ENCODE data around the gene CDIPT. TPM values are rescaled to one million over a fixed set of nuclear protein-coding genes. Genes with fewer than 3 reads are reported as not detected.

Gene CDIPT, protein sequence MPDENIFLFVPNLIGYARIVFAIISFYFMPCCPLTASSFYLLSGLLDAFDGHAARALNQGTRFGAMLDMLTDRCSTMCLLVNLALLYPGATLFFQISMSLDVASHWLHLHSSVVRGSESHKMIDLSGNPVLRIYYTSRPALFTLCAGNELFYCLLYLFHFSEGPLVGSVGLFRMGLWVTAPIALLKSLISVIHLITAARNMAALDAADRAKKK
- total RNA-seq (2022; extraction: Qiagen RNA extraction) = 67.9 to 92.6 TPM (median 87.4 TPM) in 5 replicates

DNA sequence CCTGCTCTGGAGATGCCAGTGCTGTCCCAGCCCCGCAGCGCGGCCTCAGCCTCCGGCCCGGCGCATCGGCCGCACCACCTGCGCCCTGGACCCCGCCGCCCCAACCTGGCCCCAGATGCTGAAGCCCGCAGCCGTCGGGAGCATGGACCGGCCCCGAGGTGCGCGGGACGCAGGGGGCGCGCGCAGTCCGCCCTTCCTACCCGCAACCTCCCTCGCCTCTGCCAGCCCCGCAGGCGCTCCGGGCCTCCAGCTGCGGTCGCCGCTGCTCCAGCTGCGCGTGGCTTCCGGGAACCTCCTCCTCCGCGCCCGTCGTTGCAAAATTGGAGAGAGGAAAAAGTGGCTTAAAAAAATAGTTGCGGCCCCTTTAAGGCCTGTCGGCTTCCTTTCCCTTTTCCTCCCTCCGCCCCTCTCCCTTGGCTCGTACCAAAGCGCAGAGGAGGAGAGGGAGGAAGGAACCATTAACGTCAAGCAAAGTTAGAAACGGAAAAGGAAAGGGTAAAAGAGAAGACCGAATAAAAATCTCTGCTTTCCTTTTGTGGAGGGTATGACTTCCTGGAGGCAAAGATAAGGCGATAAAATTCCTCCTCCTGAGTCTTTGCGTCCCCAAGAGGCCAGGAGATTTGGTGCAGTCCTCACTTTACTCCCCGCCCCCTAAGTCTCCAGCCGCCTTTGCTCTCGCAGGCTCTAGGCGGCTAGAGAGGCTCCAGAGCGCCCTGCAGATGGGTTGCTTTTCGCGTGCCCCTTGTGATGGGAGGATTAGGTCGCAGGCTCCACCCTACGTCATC is at the start of gene CDIPT:
TSS of gene CDIPT (minus strand) at position 343 of the 785 bp plus-strand sequence. CDS start 369 bp downstream, outside the sequence.

DNA sequence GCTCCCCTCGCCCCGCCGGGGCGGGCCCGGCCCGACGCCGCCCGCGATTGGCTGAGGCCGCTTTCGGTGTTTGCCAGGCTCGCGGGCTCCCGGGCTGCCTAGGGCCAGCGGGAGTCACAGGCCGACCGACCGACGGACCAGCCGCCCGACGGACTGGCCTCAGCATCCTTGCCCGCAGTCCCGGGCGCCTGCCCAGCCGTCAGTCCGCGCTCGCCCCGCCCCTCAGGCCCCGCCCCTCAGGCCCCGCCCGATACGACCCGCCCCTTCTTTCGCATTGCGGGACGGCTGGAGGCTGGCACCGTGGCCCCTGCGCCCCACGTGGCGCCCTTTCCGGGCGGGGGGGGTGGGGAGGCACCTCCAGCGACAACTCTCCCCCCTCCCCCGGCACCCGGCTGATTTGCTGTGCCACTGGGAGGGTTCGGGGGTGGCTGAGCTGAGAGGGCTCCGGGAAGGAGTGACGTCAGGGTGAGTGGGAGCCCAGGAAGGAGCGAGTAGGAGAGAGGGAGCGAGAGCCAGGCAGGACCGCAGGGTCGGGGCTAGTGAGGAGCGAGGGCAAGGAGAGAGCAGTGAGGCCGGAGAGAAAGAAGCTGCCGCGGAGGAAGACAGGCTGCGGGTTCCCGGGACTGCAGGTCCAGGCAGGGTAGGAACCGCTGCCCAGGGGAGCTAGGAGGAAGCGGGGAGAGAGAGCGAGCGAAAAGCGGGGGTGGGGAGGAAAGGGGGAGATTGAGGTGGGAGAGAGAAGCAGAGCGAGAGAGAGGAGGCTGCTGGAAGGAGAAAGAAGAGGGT is 37.3 kb upstream of the CDIPT start, which contains the start of gene ASPHD1:
TSS of gene ASPHD1 (plus strand) at position 387 of the 786 bp plus-strand sequence. CDS start 484 bp downstream, outside the sequence.

DNA sequence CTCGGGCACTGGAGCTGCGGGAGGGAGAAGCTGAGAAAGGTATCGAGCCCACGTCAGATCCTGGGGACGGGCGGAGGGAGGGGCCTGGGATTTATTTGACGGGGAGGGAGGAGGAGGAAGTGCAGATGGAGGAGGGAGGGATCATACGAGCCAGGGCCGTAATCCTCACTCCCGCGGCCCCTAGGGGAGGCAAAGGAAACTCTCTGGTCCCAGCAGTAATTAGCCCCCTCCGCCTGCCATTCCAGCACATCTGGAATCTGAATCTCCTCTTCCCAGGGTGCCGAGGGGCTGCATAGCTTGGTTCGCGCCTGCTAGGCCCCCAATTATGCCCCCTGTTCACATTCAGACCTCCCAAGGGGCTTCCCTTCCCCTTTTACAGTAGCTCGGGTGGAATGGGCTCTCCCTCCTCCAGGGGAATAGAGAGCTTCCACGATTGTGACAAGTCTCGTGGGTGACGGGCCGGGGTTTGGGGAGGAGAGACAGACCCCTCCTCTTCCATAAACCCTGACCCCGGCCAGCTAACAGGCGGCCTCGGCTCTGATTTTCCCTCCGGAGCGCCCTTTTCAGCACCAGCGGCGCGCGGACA is 36.6 kb upstream of the CDIPT start, which contains the start of gene SEZ6L2:
TSS of gene SEZ6L2 (minus strand) at position 35 of the 586 bp plus-strand sequence. CDS start 531 bp downstream, outside the sequence.

DNA sequence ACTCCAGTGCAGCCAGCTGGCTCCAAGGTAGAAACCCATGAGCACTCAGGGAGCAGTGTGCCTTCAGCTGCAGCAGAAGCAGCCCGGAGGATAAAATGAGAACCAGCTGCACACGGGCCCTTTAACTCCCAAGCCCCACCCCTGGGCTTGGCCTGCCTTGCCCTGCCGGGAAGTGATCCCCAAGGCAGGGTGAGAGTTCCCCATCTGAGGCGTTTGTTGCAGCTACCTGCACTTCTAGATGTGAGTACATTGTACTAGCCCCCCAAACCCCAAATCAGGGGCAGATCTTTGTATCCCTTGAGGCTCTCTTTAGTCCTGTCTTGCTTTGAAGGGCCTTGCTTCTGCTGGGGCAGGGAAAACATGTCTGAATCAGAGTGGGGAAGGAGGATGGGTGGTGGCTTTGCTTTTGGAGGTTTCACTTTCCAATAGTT is 42.7 kb downstream of the CDIPT start, which contains the start of gene MVP:
TSS of gene MVP (plus strand) at position 192 of the 431 bp plus-strand sequence. CDS start 10,088 bp downstream, outside the sequence.

DNA sequence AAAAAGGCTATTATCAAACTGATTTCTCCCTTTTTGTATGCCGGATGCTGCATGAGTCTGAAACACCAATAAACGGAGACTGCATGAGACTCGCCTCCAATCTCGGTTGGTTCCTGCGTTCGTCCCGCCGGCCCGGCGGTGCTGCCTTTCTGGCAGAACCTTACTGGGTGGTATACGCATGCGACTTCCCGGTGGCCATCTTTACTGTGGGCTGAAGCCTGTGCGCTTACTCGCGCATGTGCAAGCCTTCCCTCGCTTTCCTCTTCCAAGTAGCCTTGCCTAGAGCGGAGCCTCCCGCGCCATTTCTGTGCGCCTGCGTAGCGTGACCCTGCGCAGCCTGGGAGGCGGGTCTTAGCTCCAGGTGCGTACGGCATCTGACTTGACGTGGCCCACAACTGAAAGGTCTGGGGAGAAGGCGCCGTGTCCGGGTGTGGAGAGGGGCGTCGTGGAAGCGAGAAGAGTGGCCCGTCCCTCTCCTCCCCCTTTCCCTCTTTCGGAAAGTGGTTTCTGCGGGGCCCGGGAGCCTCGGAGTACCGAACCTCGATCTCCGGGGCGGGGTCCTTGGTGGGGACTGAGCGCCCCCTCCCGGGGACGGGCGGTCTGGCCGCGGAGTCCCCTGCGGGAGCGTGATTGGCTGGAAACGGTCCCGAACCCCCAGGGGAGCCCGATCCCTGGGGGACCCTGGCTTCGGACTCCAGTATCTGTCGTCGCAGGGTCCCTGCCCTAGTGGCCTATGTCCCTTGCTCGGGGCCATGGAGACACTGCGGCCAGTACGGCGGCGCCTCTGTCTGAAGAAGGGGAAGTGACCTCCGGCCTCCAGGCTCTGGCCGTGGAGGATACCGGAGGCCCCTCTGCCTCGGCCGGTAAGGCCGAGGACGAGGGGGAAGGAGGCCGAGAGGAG is 47.0 kb downstream of the CDIPT start, which contains the start of gene PAGR1:
TSS of gene PAGR1 (plus strand) at position 360 of the 901 bp plus-strand sequence. CDS start at position 734, 374 bp downstream.

DNA sequence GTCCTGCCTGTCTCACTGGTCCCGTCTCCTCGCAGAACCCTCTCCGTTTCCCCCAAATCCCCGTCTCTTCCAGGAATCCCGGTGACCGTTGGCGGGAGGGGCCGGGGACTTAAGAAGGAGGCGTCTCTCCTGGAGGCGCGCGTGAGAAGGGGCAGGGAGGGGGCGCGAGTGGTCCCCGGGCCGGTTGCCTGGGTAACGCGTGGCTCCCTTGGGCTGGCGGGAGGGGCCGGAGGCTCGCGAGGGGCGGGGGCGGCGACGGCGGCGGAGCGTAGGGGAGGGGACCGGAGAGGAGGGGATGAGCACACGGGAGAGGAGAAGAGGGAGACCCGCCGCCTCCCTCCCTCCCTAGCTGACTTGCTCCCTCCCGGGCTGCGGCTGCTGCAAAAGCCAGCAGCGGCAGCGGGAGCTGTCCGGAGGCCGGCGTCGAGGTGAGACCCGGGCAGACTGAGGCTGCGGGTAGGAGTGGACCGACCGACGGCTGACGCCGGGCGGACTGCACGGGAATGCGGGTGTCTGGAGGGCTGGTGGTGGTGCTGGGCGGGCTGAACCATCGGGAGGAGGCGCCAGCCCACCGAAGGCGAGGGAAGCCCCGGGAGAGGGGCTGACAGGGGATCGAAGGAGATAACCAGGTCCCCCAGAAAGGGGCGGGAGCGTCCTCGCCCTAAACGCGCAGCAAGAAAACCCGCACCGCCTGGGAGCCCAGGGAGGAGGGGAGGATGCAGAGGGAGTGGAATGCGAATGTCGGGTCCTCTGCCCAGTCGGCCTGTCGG is 50.9 kb downstream of the CDIPT start, which contains the start of gene PRRT2:
TSS of gene PRRT2 (plus strand) at position 298 of the 770 bp plus-strand sequence. CDS start 862 bp downstream, outside the sequence.

Other genes with a start within 250 kb of the CDIPT start
- 0.02 TPM in 1 of 5 replicates, not detected in the others for gene SPN, start 200.0 kb downstream of the CDIPT start, total RNA-seq (2022; extraction: Qiagen RNA extraction)
- gene QPRT, start 184.0 kb downstream of the CDIPT start, total RNA-seq (2022; extraction: Qiagen RNA extraction) = 0.53 to 0.90 TPM (median 0.87 TPM) in 5 replicates
- not detected in 5 replicates for gene C16orf54, start 117.2 kb downstream of the CDIPT start, total RNA-seq (2022; extraction: Qiagen RNA extraction)
- gene ZG16, start 85.0 kb downstream of the CDIPT start, total RNA-seq (2022; extraction: Qiagen RNA extraction) = not detected in 5 replicates
- gene KIF22, start 72.5 kb downstream of the CDIPT start, total RNA-seq (2022; extraction: Qiagen RNA extraction) = 86.4 to 92.6 TPM (median 90.5 TPM) in 5 replicates
- gene MAZ, start 56.7 kb downstream of the CDIPT start, total RNA-seq (2022; extraction: Qiagen RNA extraction) = 160 to 170 TPM (median 168 TPM) in 5 replicates
- 0.26 to 0.52 TPM (median 0.31 TPM) in 5 replicates for gene PRRT2, start 51.0 kb downstream of the CDIPT start, total RNA-seq (2022; extraction: Qiagen RNA extraction)
- gene PAGR1, start 47.1 kb downstream of the CDIPT start, total RNA-seq (2022; extraction: Qiagen RNA extraction) = 38.6 to 43.2 TPM (median 40.7 TPM) in 5 replicates
- 131 to 146 TPM (median 140 TPM) in 5 replicates for gene MVP, start 42.8 kb downstream of the CDIPT start, total RNA-seq (2022; extraction: Qiagen RNA extraction)
- gene SEZ6L2, start 36.3 kb upstream of the CDIPT start, total RNA-seq (2022; extraction: Qiagen RNA extraction) = 18.2 to 22.4 TPM (median 20.4 TPM) in 5 replicates
- 15.8 to 26.9 TPM (median 23.3 TPM) in 5 replicates for gene ASPHD1, start 37.3 kb upstream of the CDIPT start, total RNA-seq (2022; extraction: Qiagen RNA extraction)
- gene KCTD13, start 63.0 kb upstream of the CDIPT start, total RNA-seq (2022; extraction: Qiagen RNA extraction) = 12.0 to 15.5 TPM (median 13.9 TPM) in 5 replicates
- gene TMEM219, start 98.9 kb upstream of the CDIPT start, total RNA-seq (2022; extraction: Qiagen RNA extraction) = 83.5 to 102 TPM (median 96.1 TPM) in 5 replicates
- 28.0 to 31.9 TPM (median 30.9 TPM) in 5 replicates for gene TAOK2, start 110.6 kb upstream of the CDIPT start, total RNA-seq (2022; extraction: Qiagen RNA extraction)
- gene HIRIP3, start 132.4 kb upstream of the CDIPT start, total RNA-seq (2022; extraction: Qiagen RNA extraction) = 14.5 to 17.7 TPM (median 15.5 TPM) in 5 replicates
- 94.8 to 122 TPM (median 102 TPM) in 5 replicates for gene INO80E, start 133.0 kb upstream of the CDIPT start, total RNA-seq (2022; extraction: Qiagen RNA extraction)
- gene DOC2A, start 147.8 kb upstream of the CDIPT start, total RNA-seq (2022; extraction: Qiagen RNA extraction) = 1.5 to 2.5 TPM (median 2.0 TPM) in 5 replicates
- not detected in 5 replicates for gene C16orf92, start 160.0 kb upstream of the CDIPT start, total RNA-seq (2022; extraction: Qiagen RNA extraction)
- gene TLCD3B, start 168.0 kb upstream of the CDIPT start, total RNA-seq (2022; extraction: Qiagen RNA extraction) = 0.18 to 0.43 TPM (median 0.32 TPM) in 5 replicates
- gene ALDOA, start 202.5 kb upstream of the CDIPT start, total RNA-seq (2022; extraction: Qiagen RNA extraction) = 1,622 to 1,806 TPM (median 1,747 TPM) in 5 replicates
- gene PPP4C, start 212.8 kb upstream of the CDIPT start, total RNA-seq (2022; extraction: Qiagen RNA extraction) = 137 to 149 TPM (median 140 TPM) in 5 replicates
- 0.23 to 0.33 TPM (median 0.28 TPM) in 5 replicates for gene TBX6, start 228.7 kb upstream of the CDIPT start, total RNA-seq (2022; extraction: Qiagen RNA extraction)
- 4.2 to 10.2 TPM (median 7.7 TPM) in 5 replicates for gene YPEL3, start 233.0 kb upstream of the CDIPT start, total RNA-seq (2022; extraction: Qiagen RNA extraction)

All from A549 treated with Hydrocortisone at 1 μM for 4 hours (cell line).